BLaER1 treated with 17β-estradiol and CSF1 and Interleukin-3, amounts not matched to agents 10 nM and 100 nM (cell line): Measurements from ENCODE around the gene MORN4.
A peak's percentile ranks its signal among the peaks of the same experiment; 100 is the strongest.

ENCODE experiments used
- H3K27ac ChIP-seq, 11 experiments: shearing (Covaris generic); formaldehyde crosslinking; 2 replicates each; pipeline ENCODE4 v1.8.1; 2022
- H3K27me3 ChIP-seq, 11 experiments: shearing (Covaris generic); formaldehyde crosslinking; 2 replicates each; pipeline ENCODE4 v1.8.1; 2022
- H3K36me3 ChIP-seq, 11 experiments: shearing (Covaris generic); formaldehyde crosslinking; 2 replicates each; pipeline ENCODE4 v1.8.1; 2022
- H3K4me1 ChIP-seq, 10 experiments: shearing (Covaris generic); formaldehyde crosslinking; 2 replicates each; pipeline ENCODE4 v1.8.1; 2022
- H3K4me2 ChIP-seq, 11 experiments: shearing (Covaris generic); formaldehyde crosslinking; 2 replicates each; pipeline ENCODE4 v1.8.1; 2022
- H3K4me3 ChIP-seq, 10 experiments: shearing (Covaris generic); formaldehyde crosslinking; 2 replicates each; pipeline ENCODE4 v1.8.1; 2022
- H3K9ac ChIP-seq, 11 experiments: shearing (Covaris generic); formaldehyde crosslinking; 2 replicates each; pipeline ENCODE4 v1.8.1; 2022
- H3K9me3 ChIP-seq, 11 experiments: shearing (Covaris generic); formaldehyde crosslinking; replicated peaks in 1 of 11; 2 replicates each; pipeline ENCODE4 v1.8.1; 2022
- H4K20me1 ChIP-seq, 11 experiments: shearing (Covaris generic); formaldehyde crosslinking; 2 replicates each; pipeline ENCODE4 v1.8.1; 2022
- Cebpa-rat ChIP-seq, 11 experiments: shearing (Covaris generic); IDR thresholded peaks; 2 replicates each; pipeline ENCODE4 v1.8.1; 2022

The MORN4 gene

GRCh38 chr10:97570789-97571471, 62.4 kb downstream of the MORN4 start:
- H3K27me3 ChIP-seq, result no peaks in the 10 kb centered on the region
- H3K9me3 ChIP-seq, result no peaks in the 10 kb centered on the region
- H3K9ac ChIP-seq, result peak overlapping the region in 5 of 11 experiments; percentile 13 to 36 (median 26); a peak in 4 of 22 replicates
- peaks cover 0 to 23% (median 0%) of the 10 kb centered on the region in 11 experiments; a peak in 3 of 22 replicates for H4K20me1 ChIP-seq
- H3K4me3 ChIP-seq, result no peak overlapping the region
- H3K36me3 ChIP-seq, result peaks cover 0 to 41% (median 0%) of the 10 kb centered on the region in 11 experiments; a peak in 9 of 22 replicates
- H3K4me1 ChIP-seq, result peaks cover 8 to 23% (median 14%) of the 10 kb centered on the region in 10 experiments; a peak in 18 of 20 replicates
- no peak overlapping the region for H3K27ac ChIP-seq
- TF ChIP-seq Cebpa-rat (IDR thresholded peaks at IDR 0.05), result no peak
- no peak overlapping the region; a peak in 1 of 22 replicates for H3K4me2 ChIP-seq

- H4K20me1 ChIP-seq, result peaks cover 0 to 23% (median 0%) of the 10 kb centered on the region in 11 experiments; a peak in 3 of 22 replicates
- H3K4me2 ChIP-seq, result no peak overlapping the region; a peak in 1 of 22 replicates
- no peaks in the 10 kb centered on the region for H3K9me3 ChIP-seq
- peaks cover 8 to 23% (median 14%) of the 10 kb centered on the region in 10 experiments; a peak in 18 of 20 replicates for H3K4me1 ChIP-seq
- H3K27me3 ChIP-seq, result no peaks in the 10 kb centered on the region
- no peak overlapping the region for H3K4me3 ChIP-seq
- H3K9ac ChIP-seq, result peak overlapping the region in 5 of 11 experiments; percentile 13 to 36 (median 26); a peak in 4 of 22 replicates
- peaks cover 0 to 41% (median 0%) of the 10 kb centered on the region in 11 experiments; a peak in 9 of 22 replicates for H3K36me3 ChIP-seq
- H3K27ac ChIP-seq, result no peak overlapping the region
- TF ChIP-seq Cebpa-rat (IDR thresholded peaks at IDR 0.05), result no peak
Measured at GRCh38 chr10:97570146-97570788, 63.0 kb downstream of the MORN4 start.

GRCh38 chr10:97567891-97568290, 65.4 kb downstream of the MORN4 start:
- Histone ChIP-seq H3K27ac (no peak overlapping the region), H3K4me1 (peaks cover 4 to 19% (median 8%) of the 10 kb centered on the region in 10 experiments; a peak in 17 of 20 replicates), H3K9ac (no peak overlapping the region), H3K4me3 (no peak overlapping the region), H3K36me3 (peaks cover 0 to 41% (median 0%) of the 10 kb centered on the region in 11 experiments; a peak in 9 of 22 replicates), H3K4me2 (no peak overlapping the region), H4K20me1 (peaks cover 0 to 21% (median 0%) of the 10 kb centered on the region in 11 experiments; a peak in 3 of 22 replicates), H3K9me3 (peaks cover 0 to 7% (median 2%) of the 10 kb centered on the region in 11 experiments; a peak in 8 of 22 replicates), H3K27me3 (no peaks in the 10 kb centered on the region)
- no peak for TF ChIP-seq Cebpa-rat (IDR thresholded peaks at IDR 0.05)

GRCh38 chr10:97566336-97566996, 66.8 kb downstream of the MORN4 start:
- no peak overlapping the region for H3K4me3 ChIP-seq
- TF ChIP-seq Cebpa-rat (IDR thresholded peaks at IDR 0.05), result no peak
- peaks cover 0 to 45% (median 0%) of the 10 kb centered on the region in 11 experiments; a peak in 9 of 22 replicates for H3K36me3 ChIP-seq
- no peak overlapping the region for H3K27ac ChIP-seq
- H3K9ac ChIP-seq, result no peak overlapping the region; a peak in 1 of 22 replicates
- H4K20me1 ChIP-seq, result peaks cover 0 to 9% (median 0%) of the 10 kb centered on the region in 11 experiments; a peak in 3 of 22 replicates
- peaks cover 0 to 7% (median 0%) of the 10 kb centered on the region in 10 experiments; a peak in 4 of 20 replicates for H3K4me1 ChIP-seq
- no peak overlapping the region for H3K4me2 ChIP-seq
- H3K9me3 ChIP-seq, result peaks cover 8 to 22% (median 15%) of the 10 kb centered on the region in 11 experiments; a peak in 21 of 22 replicates
- no peaks in the 10 kb centered on the region for H3K27me3 ChIP-seq

GRCh38 chr10:97564776-97565175, 68.5 kb downstream of the MORN4 start:
- H3K4me2 ChIP-seq, result no peak overlapping the region
- no peaks in the 10 kb centered on the region for H3K27me3 ChIP-seq
- peaks cover 8 to 33% (median 20%) of the 10 kb centered on the region in 11 experiments for H3K9me3 ChIP-seq
- H3K4me3 ChIP-seq, result no peak overlapping the region
- no peaks in the 10 kb centered on the region for H4K20me1 ChIP-seq
- peaks cover 0 to 28% (median 0%) of the 10 kb centered on the region in 11 experiments; a peak in 7 of 22 replicates for H3K36me3 ChIP-seq
- no peaks in the 10 kb centered on the region for H3K4me1 ChIP-seq
- H3K9ac ChIP-seq, result no peak overlapping the region
- no peak for TF ChIP-seq Cebpa-rat (IDR thresholded peaks at IDR 0.05)
- no peak overlapping the region for H3K27ac ChIP-seq
